A549 (cell line): ENCODE results near the gene TRIM17. TPM values are rescaled to one million over a fixed set of nuclear protein-coding genes. Genes with fewer than 3 reads are reported as not detected.

ENCODE experiments used
- ATAC-seq, 2 experiments: fragments of 200-7000 bp in 1 of 2; fragments of >200 bp in 1 of 2; cut with Nextera tagmentation in 1 of 2; cut with Tn5 transposase in 1 of 2; 3 replicates each; pipeline versions ENCODE4 v1.8.0 to v1.9.1; 2018 to 2020; ENCODE audit warnings: mild to moderate bottlenecking in 1 of 2, moderate library complexity in 1 of 2
- CTCF ChIA-PET: fragments of 300-600 bp; sonication (Branson Sonifier 250); formaldehyde crosslinking; extraction: SDS; loops from one replicate; lab custom pipeline; 2021; ENCODE audit warnings: antibody characterized with exemption, inconsistent platforms; lab: Yijun Ruan, JAX
- POLR2A ChIA-PET: fragments of 350-600 bp; formaldehyde crosslinking; extraction: SDS; loops from one replicate; lab custom pipeline; 2021; ENCODE audit warnings: antibody characterized with exemption, inconsistent platforms; lab: Yijun Ruan, JAX
- DNase-seq, 2 experiments: peaks; one replicate each; pipeline versions ENCODE4 v3.0.0 to v3.0.0-alpha.2; 2011 to 2016; ENCODE audit warnings: low read depth in 1 of 2, low spot score in 1 of 2
- FAIRE-seq: peaks from 2 replicates; lab custom pipeline; 2011; peaks lifted over from hg19 to GRCh38; lab: Jason Lieb, UNC
- H3K27ac ChIP-seq, 2 experiments: fragments of >200 bp; sonication (Bioruptor Twin); formaldehyde crosslinking; 3 replicates each; pipeline ENCODE4 v1.5.1; 2016 to 2017
- H3K4me1 ChIP-seq: fragments of >200 bp; sonication (Bioruptor Twin); formaldehyde crosslinking; 3 replicates; pipeline ENCODE4 v1.6.1; 2016
- H3K4me2 ChIP-seq: fragments of >200 bp; sonication (Bioruptor Twin); formaldehyde crosslinking; 3 replicates; pipeline ENCODE4 v1.6.1; 2016
- H3K4me3 ChIP-seq: fragments of >200 bp; sonication (Bioruptor Twin); formaldehyde crosslinking; 3 replicates; pipeline ENCODE4 v1.5.1; 2016
- H3K9me3 ChIP-seq: fragments of >200 bp; sonication (Bioruptor Twin); formaldehyde crosslinking; 3 replicates; pipeline ENCODE4 v1.6.1; 2016
- BHLHE40 ChIP-seq: IDR thresholded peaks from 2 replicates; pipeline ENCODE4 v1.6.1; 2012; ENCODE audit warnings: low read depth, low read length, inconsistent platforms
- CBX8 ChIP-seq: fragments of 200-600 bp; sonication (generic); IDR thresholded peaks from 2 replicates; pipeline ENCODE4 v1.6.1; 2016
- CHD2 ChIP-seq: fragments of 150-350 bp; IDR thresholded peaks from 2 replicates; pipeline ENCODE4 v1.6.1; 2014; ENCODE audit warnings: low read length; ENCODE audit not compliant: partially characterized antibody
- EHF ChIP-seq: fragments of 250-450 bp; sonication (Bioruptor Pico); IDR thresholded peaks from 2 replicates; pipeline ENCODE4 v1.5.0; 2020; ENCODE audit warnings: mild to moderate bottlenecking
- EP300 ChIP-seq, 2 experiments: fragments of >200 bp; sonication (Bioruptor Twin); formaldehyde crosslinking; IDR thresholded peaks; 2 replicates in 1 of 2; 3 replicates in 1 of 2; pipeline ENCODE4 v1.6.1; 2016 to 2017
- HDAC2 ChIP-seq: fragments of 200-600 bp; sonication (generic); IDR thresholded peaks from 2 replicates; pipeline ENCODE4 v1.6.1; 2016
- HOXA7 ChIP-seq: fragments of 250-450 bp; sonication (Bioruptor Pico); IDR thresholded peaks from 2 replicates; pipeline ENCODE4 v1.5.0; 2020; ENCODE audit warnings: mild to moderate bottlenecking, moderate library complexity
- JUN ChIP-seq, 2 experiments: fragments of >200 bp; sonication (Bioruptor Twin); formaldehyde crosslinking; IDR thresholded peaks; 2 replicates in 1 of 2; 3 replicates in 1 of 2; pipeline ENCODE4 v1.6.1; 2016 to 2017
- KDM5A ChIP-seq: fragments of 200-600 bp; sonication (generic); IDR thresholded peaks from 2 replicates; pipeline ENCODE4 v1.6.1; 2016; ENCODE audit warnings: antibody characterized with exemption, mild to moderate bottlenecking
- MAZ ChIP-seq: fragments of 150-350 bp; IDR thresholded peaks from 2 replicates; pipeline ENCODE4 v1.6.1; 2014; ENCODE audit warnings: antibody characterized with exemption, low read depth, low read length, borderline replicate concordance
- NR3C1 ChIP-seq: fragments of >200 bp; sonication (Bioruptor Twin); formaldehyde crosslinking; IDR thresholded peaks from 3 replicates; pipeline ENCODE4 v1.6.1; 2017
- POLR2A ChIP-seq: IDR thresholded peaks from 2 replicates; pipeline ENCODE4 v1.6.1; 2012; ENCODE audit warnings: mild to moderate bottlenecking, low read length
- RAD21 ChIP-seq, 2 experiments: fragments of >200 bp in 1 of 2; sonication (Bioruptor Twin) in 1 of 2; formaldehyde crosslinking in 1 of 2; IDR thresholded peaks in 1 of 2; conservative IDR thresholded peaks in 1 of 2; 2 replicates in 1 of 2; 3 replicates in 1 of 2; pipeline ENCODE4 v1.6.1; 2012 to 2018; ENCODE audit warnings: inconsistent platforms in 1 of 2
- RARB ChIP-seq: fragments of 250-450 bp; sonication (Bioruptor Pico); IDR thresholded peaks from 2 replicates; pipeline ENCODE4 v1.8.0; 2021; ENCODE audit warnings: mild to moderate bottlenecking, moderate library complexity
- RCOR1 ChIP-seq: fragments of 150-350 bp; IDR thresholded peaks from 2 replicates; pipeline ENCODE4 v1.6.1; 2014; ENCODE audit warnings: antibody characterized with exemption, low read length, low read depth
- SMC3 ChIP-seq: fragments of >200 bp; sonication (Bioruptor Twin); formaldehyde crosslinking; IDR thresholded peaks from 3 replicates; pipeline ENCODE4 v1.6.1; 2018; ENCODE audit warnings: inconsistent platforms
- TFCP2L1 ChIP-seq: fragments of 250-450 bp; sonication (Bioruptor Pico); IDR thresholded peaks from 2 replicates; pipeline ENCODE4 v1.5.0; 2021; ENCODE audit warnings: mild to moderate bottlenecking
- TP53 ChIP-seq: fragments of 250-450 bp; sonication (Bioruptor Pico); IDR thresholded peaks from 2 replicates; pipeline ENCODE4 v1.5.0; 2021; ENCODE audit warnings: mild to moderate bottlenecking, moderate library complexity
- ZFP36 ChIP-seq: fragments of 450-650 bp; IDR thresholded peaks from 2 replicates; pipeline ENCODE4 v1.6.1; 2014; ENCODE audit warnings: borderline replicate concordance; ENCODE audit not compliant: partially characterized antibody
- WGBS: methylation state at CpG from one replicate; pipeline ENCODE4 v1.1.6; 2017; ENCODE audit errors: missing lambda C conversion rate; 5-methylcytosine and 5-hydroxymethylcytosine counted together
- polyA plus RNA-seq, 4 experiments: library from polyadenylated mRNA; depleted of rRNA in 3 of 4; stranded (reverse); fragments of >200 nt; fragmentation: RNase III in 1 of 4; extraction: RNeasy Plus Mini Kit Qiagen cat#74134 plus additional on column Dnase treatment in 1 of 4; gene quantifications; 2 replicates in 3 of 4; 3 replicates in 1 of 4; pipeline ENCODE4 v1.2.3, GENCODE V29; 2011 to 2017
- TF ChIP-seq, protein P1 (sequence below): IDR thresholded peaks from 2 replicates; pipeline ENCODE4 v1.6.1; 2012
- TF ChIP-seq, protein P2 (sequence below): fragments of 250-450 bp; sonication (Bioruptor Pico); IDR thresholded peaks from 2 replicates; pipeline ENCODE4 v1.5.0; 2020; ENCODE audit warnings: low read depth, mild to moderate bottlenecking, moderate library complexity
- TF ChIP-seq, protein P3 (sequence below): IDR thresholded peaks from 2 replicates; pipeline ENCODE4 v1.6.1; 2012; ENCODE audit warnings: low read depth, borderline replicate concordance
- TF ChIP-seq, protein P4 (sequence below): IDR thresholded peaks from 2 replicates; pipeline ENCODE4 v1.6.1; 2012
- TF ChIP-seq, protein P5 (sequence below): fragments of >200 bp; sonication (Bioruptor Twin); formaldehyde crosslinking; IDR thresholded peaks from 3 replicates; pipeline ENCODE4 v1.5.1; 2016
- TF ChIP-seq, protein P6 (sequence below): fragments of 200-600 bp; sonication (generic); IDR thresholded peaks from 2 replicates; pipeline ENCODE4 v1.6.1; 2016; ENCODE audit warnings: antibody characterized with exemption, mild to moderate bottlenecking, moderate library complexity
- TF ChIP-seq, protein P7 (sequence below): fragments of 450-650 bp; IDR thresholded peaks from 2 replicates; pipeline ENCODE4 v1.6.1; 2014; ENCODE audit warnings: antibody characterized with exemption

TRIM17 gene
- polyA plus RNA-seq, 2 of the 4 experiments (the other 2 are of a cell fraction), result not detected

DNA sequence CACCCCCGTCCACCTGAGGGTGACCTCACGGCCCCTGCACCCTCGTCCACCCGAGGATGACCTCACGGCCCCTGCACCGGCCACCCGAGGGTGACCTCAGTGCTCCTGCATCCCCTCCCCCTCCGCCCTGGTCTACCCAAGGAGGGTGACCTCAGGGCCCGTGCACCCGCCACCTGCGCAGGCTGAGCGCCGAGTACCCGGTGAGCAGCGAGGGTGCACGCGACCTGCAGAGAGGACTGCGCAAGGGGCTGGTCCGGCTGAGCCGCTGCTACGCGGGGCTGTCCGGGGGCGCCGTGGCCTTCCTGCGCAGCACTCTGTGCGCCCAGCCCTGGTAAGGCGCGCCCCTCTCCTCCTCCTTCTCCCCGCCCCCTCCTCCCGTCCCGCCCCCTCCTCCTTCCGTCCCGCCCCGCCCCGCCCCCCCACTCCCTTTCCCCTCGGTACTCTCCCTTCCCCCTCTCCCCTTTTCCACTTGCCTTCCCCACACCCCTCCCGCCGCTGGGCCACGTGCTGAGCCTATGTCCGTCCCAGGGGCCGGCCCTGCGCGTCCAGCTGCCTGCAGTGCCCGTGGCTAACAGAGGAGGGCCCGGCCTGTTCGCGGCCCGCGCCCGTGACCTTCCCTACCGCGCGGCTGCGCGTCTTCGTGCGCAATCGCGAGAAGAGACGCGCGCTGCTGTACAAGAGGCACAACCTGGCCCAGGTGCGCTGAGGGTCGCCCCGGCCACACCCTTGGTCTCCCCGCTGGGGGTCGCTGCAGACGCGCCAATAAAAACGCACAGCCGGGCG, 38.4 kb downstream of the TRIM17 start:
- Histone ChIP-seq H3K4me2 (peak overlapping the region; percentile 80), H3K9me3 (no peaks in the 10 kb centered on the region), H3K4me3 (peak overlapping the region; percentile 51), H3K27ac (peak overlapping the region; percentile 78 to 82)
- CTCF ChIA-PET, result interaction anchor here (1.0 to 2.5 kb wide), 5 partner anchors 15 to 135 kb away, joined by 3 to 17 read pairs (median 4); no protein-coding TSS in a partner anchor
- FAIRE-seq (no peak), DNase-seq (peak; percentile 62 to 72)
- WGBS, result 3% methylated on average over 24 of the region's 73 CpGs
- POLR2A ChIA-PET, result no interaction called here
- TF ChIP-seq RAD21 (conservative IDR thresholded peaks at IDR 0.05 in 1 of 2, IDR thresholded peaks at IDR 0.05 in 1 of 2) (peak; percentile 65 to 66; a peak in 4 of 5 replicates), CHD2 (peak; percentile 80), EP300 (IDR thresholded peaks at IDR 0.05) (no peak), JUN (IDR thresholded peaks at IDR 0.05) (0 out of 5 replicates have a peak, but pooled peaks of 1 of the 2 experiments have one; percentile 41), EHF (CRISPR knock-in tag) (no peak), MAZ (no peak), RARB (CRISPR knock-in tag) (no peak), SMC3 (peak; percentile 56; the same call in 2 of the 3 replicates), TFCP2L1 (no peak), TP53 (0 out of 2 replicates have a peak, but pooled peaks have one; percentile 22), NR3C1 (no peak), POLR2A (peak; percentile 30; the same call in 1 of the 2 replicates), HOXA7 (CRISPR knock-in tag) (no peak), KDM5A (peak; percentile 63; the same call in 1 of the 2 replicates), BHLHE40 (peak; percentile 25; the same call in 1 of the 2 replicates), ZFP36 (no peak), CBX8 (no peak), HDAC2 (no peak), RCOR1 (no peak)
- TF ChIP-seq, protein P1, sequence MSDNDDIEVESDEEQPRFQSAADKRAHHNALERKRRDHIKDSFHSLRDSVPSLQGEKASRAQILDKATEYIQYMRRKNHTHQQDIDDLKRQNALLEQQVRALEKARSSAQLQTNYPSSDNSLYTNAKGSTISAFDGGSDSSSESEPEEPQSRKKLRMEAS, result peak; percentile 85
- TF ChIP-seq, protein P2, sequence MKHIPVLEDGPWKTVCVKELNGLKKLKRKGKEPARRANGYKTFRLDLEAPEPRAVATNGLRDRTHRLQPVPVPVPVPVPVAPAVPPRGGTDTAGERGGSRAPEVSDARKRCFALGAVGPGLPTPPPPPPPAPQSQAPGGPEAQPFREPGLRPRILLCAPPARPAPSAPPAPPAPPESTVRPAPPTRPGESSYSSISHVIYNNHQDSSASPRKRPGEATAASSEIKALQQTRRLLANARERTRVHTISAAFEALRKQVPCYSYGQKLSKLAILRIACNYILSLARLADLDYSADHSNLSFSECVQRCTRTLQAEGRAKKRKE, result no peak
- TF ChIP-seq, protein P3, sequence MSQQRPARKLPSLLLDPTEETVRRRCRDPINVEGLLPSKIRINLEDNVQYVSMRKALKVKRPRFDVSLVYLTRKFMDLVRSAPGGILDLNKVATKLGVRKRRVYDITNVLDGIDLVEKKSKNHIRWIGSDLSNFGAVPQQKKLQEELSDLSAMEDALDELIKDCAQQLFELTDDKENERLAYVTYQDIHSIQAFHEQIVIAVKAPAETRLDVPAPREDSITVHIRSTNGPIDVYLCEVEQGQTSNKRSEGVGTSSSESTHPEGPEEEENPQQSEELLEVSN, result peak; percentile 35; the same call in 1 of the 2 replicates
- TF ChIP-seq, protein P4, sequence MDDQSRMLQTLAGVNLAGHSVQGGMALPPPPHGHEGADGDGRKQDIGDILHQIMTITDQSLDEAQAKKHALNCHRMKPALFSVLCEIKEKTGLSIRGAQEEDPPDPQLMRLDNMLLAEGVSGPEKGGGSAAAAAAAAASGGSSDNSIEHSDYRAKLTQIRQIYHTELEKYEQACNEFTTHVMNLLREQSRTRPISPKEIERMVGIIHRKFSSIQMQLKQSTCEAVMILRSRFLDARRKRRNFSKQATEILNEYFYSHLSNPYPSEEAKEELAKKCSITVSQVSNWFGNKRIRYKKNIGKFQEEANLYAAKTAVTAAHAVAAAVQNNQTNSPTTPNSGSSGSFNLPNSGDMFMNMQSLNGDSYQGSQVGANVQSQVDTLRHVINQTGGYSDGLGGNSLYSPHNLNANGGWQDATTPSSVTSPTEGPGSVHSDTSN, result no peak
- TF ChIP-seq, protein P5, sequence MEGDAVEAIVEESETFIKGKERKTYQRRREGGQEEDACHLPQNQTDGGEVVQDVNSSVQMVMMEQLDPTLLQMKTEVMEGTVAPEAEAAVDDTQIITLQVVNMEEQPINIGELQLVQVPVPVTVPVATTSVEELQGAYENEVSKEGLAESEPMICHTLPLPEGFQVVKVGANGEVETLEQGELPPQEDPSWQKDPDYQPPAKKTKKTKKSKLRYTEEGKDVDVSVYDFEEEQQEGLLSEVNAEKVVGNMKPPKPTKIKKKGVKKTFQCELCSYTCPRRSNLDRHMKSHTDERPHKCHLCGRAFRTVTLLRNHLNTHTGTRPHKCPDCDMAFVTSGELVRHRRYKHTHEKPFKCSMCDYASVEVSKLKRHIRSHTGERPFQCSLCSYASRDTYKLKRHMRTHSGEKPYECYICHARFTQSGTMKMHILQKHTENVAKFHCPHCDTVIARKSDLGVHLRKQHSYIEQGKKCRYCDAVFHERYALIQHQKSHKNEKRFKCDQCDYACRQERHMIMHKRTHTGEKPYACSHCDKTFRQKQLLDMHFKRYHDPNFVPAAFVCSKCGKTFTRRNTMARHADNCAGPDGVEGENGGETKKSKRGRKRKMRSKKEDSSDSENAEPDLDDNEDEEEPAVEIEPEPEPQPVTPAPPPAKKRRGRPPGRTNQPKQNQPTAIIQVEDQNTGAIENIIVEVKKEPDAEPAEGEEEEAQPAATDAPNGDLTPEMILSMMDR, result peak; percentile 62
- TF ChIP-seq, protein P6, sequence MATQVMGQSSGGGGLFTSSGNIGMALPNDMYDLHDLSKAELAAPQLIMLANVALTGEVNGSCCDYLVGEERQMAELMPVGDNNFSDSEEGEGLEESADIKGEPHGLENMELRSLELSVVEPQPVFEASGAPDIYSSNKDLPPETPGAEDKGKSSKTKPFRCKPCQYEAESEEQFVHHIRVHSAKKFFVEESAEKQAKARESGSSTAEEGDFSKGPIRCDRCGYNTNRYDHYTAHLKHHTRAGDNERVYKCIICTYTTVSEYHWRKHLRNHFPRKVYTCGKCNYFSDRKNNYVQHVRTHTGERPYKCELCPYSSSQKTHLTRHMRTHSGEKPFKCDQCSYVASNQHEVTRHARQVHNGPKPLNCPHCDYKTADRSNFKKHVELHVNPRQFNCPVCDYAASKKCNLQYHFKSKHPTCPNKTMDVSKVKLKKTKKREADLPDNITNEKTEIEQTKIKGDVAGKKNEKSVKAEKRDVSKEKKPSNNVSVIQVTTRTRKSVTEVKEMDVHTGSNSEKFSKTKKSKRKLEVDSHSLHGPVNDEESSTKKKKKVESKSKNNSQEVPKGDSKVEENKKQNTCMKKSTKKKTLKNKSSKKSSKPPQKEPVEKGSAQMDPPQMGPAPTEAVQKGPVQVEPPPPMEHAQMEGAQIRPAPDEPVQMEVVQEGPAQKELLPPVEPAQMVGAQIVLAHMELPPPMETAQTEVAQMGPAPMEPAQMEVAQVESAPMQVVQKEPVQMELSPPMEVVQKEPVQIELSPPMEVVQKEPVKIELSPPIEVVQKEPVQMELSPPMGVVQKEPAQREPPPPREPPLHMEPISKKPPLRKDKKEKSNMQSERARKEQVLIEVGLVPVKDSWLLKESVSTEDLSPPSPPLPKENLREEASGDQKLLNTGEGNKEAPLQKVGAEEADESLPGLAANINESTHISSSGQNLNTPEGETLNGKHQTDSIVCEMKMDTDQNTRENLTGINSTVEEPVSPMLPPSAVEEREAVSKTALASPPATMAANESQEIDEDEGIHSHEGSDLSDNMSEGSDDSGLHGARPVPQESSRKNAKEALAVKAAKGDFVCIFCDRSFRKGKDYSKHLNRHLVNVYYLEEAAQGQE, result peak; percentile 75
- TF ChIP-seq, protein P7, sequence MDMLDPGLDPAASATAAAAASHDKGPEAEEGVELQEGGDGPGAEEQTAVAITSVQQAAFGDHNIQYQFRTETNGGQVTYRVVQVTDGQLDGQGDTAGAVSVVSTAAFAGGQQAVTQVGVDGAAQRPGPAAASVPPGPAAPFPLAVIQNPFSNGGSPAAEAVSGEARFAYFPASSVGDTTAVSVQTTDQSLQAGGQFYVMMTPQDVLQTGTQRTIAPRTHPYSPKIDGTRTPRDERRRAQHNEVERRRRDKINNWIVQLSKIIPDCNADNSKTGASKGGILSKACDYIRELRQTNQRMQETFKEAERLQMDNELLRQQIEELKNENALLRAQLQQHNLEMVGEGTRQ, result peak; percentile 48
- TF ChIP-seq, all 56 proteins: peak for 13
- peak; percentile 75 to 83 for ATAC-seq
- H3K4me1 ChIP-seq, result peaks cover 9% of the 10 kb centered on the region; the same call in 2 of the 3 replicates
